H1 (cell line): ENCODE results near the gene ID1.

Experiments used
- CREB1 ChIP-seq: IDR thresholded peaks from 2 replicates; pipeline ENCODE4 v1.6.1; 2012; ENCODE audit warnings: inconsistent platforms
- CTCF ChIP-seq, 3 experiments: IDR thresholded peaks; 1 replicate in 2 of 3; 2 replicates in 1 of 3; pipeline versions ENCODE4 v1.5.1 to v1.6.1; 2011; ENCODE audit warnings: low read length in 3 of 3, mild to moderate bottlenecking in 3 of 3, inconsistent platforms in 2 of 3, low read depth in 1 of 3, moderate library complexity in 1 of 3; ENCODE audit not compliant: insufficient read depth in 1 of 3; ENCODE audit errors: control extremely low read depth in 1 of 3
- EP300 ChIP-seq, 2 experiments: IDR thresholded peaks; 1 replicate in 1 of 2; 2 replicates in 1 of 2; pipeline ENCODE4 v1.6.1; 2011 to 2012; ENCODE audit warnings: low read depth in 2 of 2, low read length in 2 of 2, mild to moderate bottlenecking in 2 of 2, borderline replicate concordance in 1 of 2, inconsistent platforms in 1 of 2, moderate library complexity in 1 of 2
- POLR2AphosphoS5 ChIP-seq: IDR thresholded peaks from 2 replicates; pipeline ENCODE4 v1.6.1; 2011; ENCODE audit warnings: low read depth, low read length
- TAF1 ChIP-seq: IDR thresholded peaks from 2 replicates; pipeline ENCODE4 v1.6.1; 2011; ENCODE audit warnings: mild to moderate bottlenecking, low read depth, low read length

GRCh38 chr20:31572042-31572700 is 32.9 kb upstream of the ID1 start:
- TF ChIP-seq CTCF (IDR thresholded peaks at IDR 0.05; ENCODE audit: control extremely low read depth in 1 of 3, insufficient read depth in 1 of 3, low read depth in 1 of 3, low read length in 3 of 3) (peak in 2 of 3 experiments; percentile 0 to 12; a peak in 1 of 4 replicates), CREB1 (no peak), TAF1 (no peak), POLR2AphosphoS5 (peak; percentile 90), EP300 (IDR thresholded peaks at IDR 0.05; ENCODE audit: borderline replicate concordance in 1 of 2, low read depth in 2 of 2, low read length in 2 of 2) (no peak)
